ENCODE results near the gene PDPN. TPM values are rescaled to one million over a fixed set of nuclear protein-coding genes. Genes with fewer than 3 reads are reported as not detected.

PDPN gene
- total RNA-seq, 1 experiment from 2014 or later: not detected

GRCh38 chr1:13624526-13624925, 40.9 kb downstream of the PDPN start:
- Mint-ChIP-seq H3K27ac (ENCODE audit: unreplicated experiment) (no peak overlapping the region), H3K4me1 (ENCODE audit: low read depth, unreplicated experiment) (no peaks in the 10 kb centered on the region), H3K4me3 (ENCODE audit: low read depth, unreplicated experiment) (no peak overlapping the region), H3K36me3 (ENCODE audit: insufficient read depth, unreplicated experiment) (no peaks in the 10 kb centered on the region), H3K27me3 (ENCODE audit: unreplicated experiment) (no peaks in the 10 kb centered on the region), H3K9me3 (ENCODE audit: low read depth, unreplicated experiment) (peaks cover 22% of the 10 kb centered on the region)
- CTCF ChIA-PET: no interaction called here
- BruUV-seq (replicated peaks): no TSS peak
- intact Hi-C loops (cut with micrococcal nuclease; ENCODE audit: unreplicated experiment): no loop called here
- no peak for DNase-seq
- no peak for TF ChIP-seq CTCF (IDR thresholded peaks at IDR 0.05; ENCODE audit: unreplicated experiment)

- CTCF ChIA-PET: no interaction called here
- Mint-ChIP-seq H3K4me3 (ENCODE audit: low read depth, unreplicated experiment) (no peak overlapping the region), H3K4me1 (ENCODE audit: low read depth, unreplicated experiment) (no peaks in the 10 kb centered on the region), H3K36me3 (ENCODE audit: insufficient read depth, unreplicated experiment) (no peaks in the 10 kb centered on the region), H3K9me3 (ENCODE audit: low read depth, unreplicated experiment) (peaks cover 15% of the 10 kb centered on the region), H3K27me3 (ENCODE audit: unreplicated experiment) (no peaks in the 10 kb centered on the region), H3K27ac (ENCODE audit: unreplicated experiment) (no peak overlapping the region)
- no TSS peak for BruUV-seq (replicated peaks)
- no peak for TF ChIP-seq CTCF (IDR thresholded peaks at IDR 0.05; ENCODE audit: unreplicated experiment)
- no peak for DNase-seq
- intact Hi-C loops (cut with micrococcal nuclease; ENCODE audit: unreplicated experiment): no loop called here
Observed at GRCh38 chr1:13627127-13627526, 43.5 kb downstream of the PDPN start.

GRCh38 chr1:13628218-13628617, 44.6 kb downstream of the PDPN start:
- TF ChIP-seq CTCF (IDR thresholded peaks at IDR 0.05; ENCODE audit: unreplicated experiment): no peak
- H3K4me1 Mint-ChIP-seq (ENCODE audit: low read depth, unreplicated experiment): no peaks in the 10 kb centered on the region
- no peak for DNase-seq
- no peak overlapping the region for H3K27ac Mint-ChIP-seq (ENCODE audit: unreplicated experiment)
- intact Hi-C loops (cut with micrococcal nuclease; ENCODE audit: unreplicated experiment): no loop called here
- no TSS peak for BruUV-seq (replicated peaks)
- CTCF ChIA-PET: no interaction called here
- H3K36me3 Mint-ChIP-seq (ENCODE audit: insufficient read depth, unreplicated experiment): no peaks in the 10 kb centered on the region
- H3K27me3 Mint-ChIP-seq (ENCODE audit: unreplicated experiment): no peaks in the 10 kb centered on the region
- H3K9me3 Mint-ChIP-seq (ENCODE audit: low read depth, unreplicated experiment): peaks cover 8% of the 10 kb centered on the region
- H3K4me3 Mint-ChIP-seq (ENCODE audit: low read depth, unreplicated experiment): no peak overlapping the region

GRCh38 chr1:13628711-13629110, 45.1 kb downstream of the PDPN start:
- Mint-ChIP-seq H3K27me3 (ENCODE audit: unreplicated experiment) (no peaks in the 10 kb centered on the region), H3K4me3 (ENCODE audit: low read depth, unreplicated experiment) (no peak overlapping the region), H3K4me1 (ENCODE audit: low read depth, unreplicated experiment) (no peaks in the 10 kb centered on the region), H3K36me3 (ENCODE audit: insufficient read depth, unreplicated experiment) (no peaks in the 10 kb centered on the region), H3K9me3 (ENCODE audit: low read depth, unreplicated experiment) (peaks cover 8% of the 10 kb centered on the region), H3K27ac (ENCODE audit: unreplicated experiment) (no peak overlapping the region)
- no peak for DNase-seq
- BruUV-seq (replicated peaks): no TSS peak
- CTCF ChIA-PET: no interaction called here
- intact Hi-C loops (cut with micrococcal nuclease; ENCODE audit: unreplicated experiment): no loop called here
- no peak for TF ChIP-seq CTCF (IDR thresholded peaks at IDR 0.05; ENCODE audit: unreplicated experiment)

All from Calu3 (cell line).